MCF 10A (cell line): ENCODE results near the gene CTTNBP2. TPM values are rescaled to one million over a fixed set of nuclear protein-coding genes. Genes with fewer than 3 reads are reported as not detected.
"Not testable (repeated sequence)": the region's sequence is repeated elsewhere in the genome, so short reads cannot be mapped to it uniquely, and the experiment has no call there.

ENCODE experiments used
- BruUV-seq: library from RNA; stranded (reverse); fragments of 400-500 nt; replicated peaks from 2 replicates; lab custom pipeline; 2021; lab: Mats Ljungman, UMichigan
- CTCF ChIA-PET: fragments of 300-600 bp; sonication (Branson Sonifier 250); formaldehyde crosslinking; extraction: SDS; loops from one replicate; lab custom pipeline; 2021; ENCODE audit warnings: antibody characterized with exemption, inconsistent platforms; lab: Yijun Ruan, JAX
- POLR2A ChIA-PET: fragments of 300-600, 350-650 bp; sonication (Branson Sonifier 250); formaldehyde crosslinking; extraction: SDS; loops from one replicate; lab custom pipeline; 2020; ENCODE audit warnings: antibody characterized with exemption, inconsistent platforms; lab: Yijun Ruan, JAX
- DNase-seq: peaks from one replicate; pipeline ENCODE4 v3.0.0-alpha.2; 2018; ENCODE audit not compliant: unreplicated experiment
- H3K27ac Mint-ChIP-seq: one replicate; pipeline ENCODE4 v1.8.0; 2022; ENCODE audit warnings: mild to moderate bottlenecking, low read depth, mixed read lengths; ENCODE audit not compliant: unreplicated experiment
- H3K27me3 Mint-ChIP-seq: one replicate; pipeline ENCODE4 v1.8.0; 2022; ENCODE audit warnings: mixed read lengths; ENCODE audit not compliant: insufficient read depth, unreplicated experiment
- H3K36me3 Mint-ChIP-seq: one replicate; pipeline ENCODE4 v1.8.0; 2022; ENCODE audit warnings: mild to moderate bottlenecking, moderate library complexity, mixed read lengths; ENCODE audit not compliant: insufficient read depth, unreplicated experiment
- H3K4me1 Mint-ChIP-seq: one replicate; pipeline ENCODE4 v1.8.0; 2022; ENCODE audit warnings: mixed read lengths; ENCODE audit not compliant: insufficient read depth, unreplicated experiment
- H3K4me3 Mint-ChIP-seq: one replicate; pipeline ENCODE4 v1.8.0; 2022; ENCODE audit warnings: mild to moderate bottlenecking, moderate library complexity, mixed read lengths; ENCODE audit not compliant: unreplicated experiment
- H3K9me3 Mint-ChIP-seq: one replicate; pipeline ENCODE4 v1.8.0; 2022; ENCODE audit warnings: mixed read lengths; ENCODE audit not compliant: unreplicated experiment
- intact Hi-C: fragments of 100-400 bp; cut with micrococcal nuclease; formaldehyde crosslinking; loops from 2 replicates; pipeline ENCODE4 v1.14.1; 2022
- total RNA-seq: library from RNA; stranded (reverse); gene quantifications from 2 replicates; pipeline ENCODE4 v1.2.3, GENCODE V29; 2022
- TF ChIP-seq, protein P1 (sequence below): fragments of 200-600 bp; IDR thresholded peaks from one replicate; pipeline ENCODE4 v1.8.0; 2022; ENCODE audit warnings: antibody characterized with exemption, mild to moderate bottlenecking; ENCODE audit not compliant: unreplicated experiment

Gene CTTNBP2
- total RNA-seq, 1 experiment from 2014 or later = 0.98 TPM

DNA sequence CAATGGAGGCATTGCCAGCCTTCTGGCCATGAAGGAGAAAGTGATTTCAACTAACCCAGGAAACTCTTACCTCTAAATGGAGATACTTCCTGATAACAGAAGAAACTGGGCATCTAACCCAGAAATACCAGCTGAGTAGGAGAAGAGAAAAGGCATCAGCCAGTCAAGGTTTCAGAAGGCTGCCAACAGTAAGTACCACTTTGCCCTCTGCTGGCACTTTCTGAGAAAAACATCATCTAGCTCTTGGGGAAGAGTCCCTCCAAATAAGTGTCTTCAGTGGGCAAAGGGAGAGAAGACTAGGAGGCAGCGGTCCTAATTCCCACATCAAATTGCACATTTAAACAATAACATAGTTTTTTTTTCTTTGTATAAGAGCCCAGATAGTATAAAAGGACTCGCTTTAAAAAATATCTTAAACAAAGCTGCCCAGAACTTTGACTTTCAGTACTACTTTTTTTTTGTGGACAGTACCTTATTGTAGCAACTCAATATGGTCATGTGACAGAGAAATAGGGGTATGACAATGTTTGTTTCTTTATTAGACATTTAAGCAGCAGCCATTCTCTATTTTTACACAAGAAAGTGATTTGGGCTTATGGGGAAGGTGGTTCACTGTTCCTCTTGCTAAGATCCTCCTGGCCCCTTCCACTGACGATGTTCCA lies 157.3 kb downstream of the CTTNBP2 start:
- H3K4me1 Mint-ChIP-seq = no peaks in the 10 kb centered on the region
- no peaks in the 10 kb centered on the region for H3K36me3 Mint-ChIP-seq
- BruUV-seq = no TSS peak
- no peaks in the 10 kb centered on the region for H3K9me3 Mint-ChIP-seq
- H3K27me3 Mint-ChIP-seq = peaks cover 21% of the 10 kb centered on the region
- intact Hi-C loops = loop anchor here (1.0 kb wide), 3 partner anchors 257 to 437 kb away; no protein-coding TSS in a partner anchor
- no peak overlapping the region for H3K27ac Mint-ChIP-seq
- ChIA-PET CTCF (interaction anchor here (0.5 to 3.2 kb wide), 34 partner anchors 9 to 503 kb away, joined by 3 to 41 read pairs (median 4); no protein-coding TSS in a partner anchor), POLR2A (interaction anchor here (0.7 kb wide), 1 partner anchor 401 kb away, joined by 3 read pairs; no protein-coding TSS in a partner anchor)
- TF ChIP-seq, protein P1, sequence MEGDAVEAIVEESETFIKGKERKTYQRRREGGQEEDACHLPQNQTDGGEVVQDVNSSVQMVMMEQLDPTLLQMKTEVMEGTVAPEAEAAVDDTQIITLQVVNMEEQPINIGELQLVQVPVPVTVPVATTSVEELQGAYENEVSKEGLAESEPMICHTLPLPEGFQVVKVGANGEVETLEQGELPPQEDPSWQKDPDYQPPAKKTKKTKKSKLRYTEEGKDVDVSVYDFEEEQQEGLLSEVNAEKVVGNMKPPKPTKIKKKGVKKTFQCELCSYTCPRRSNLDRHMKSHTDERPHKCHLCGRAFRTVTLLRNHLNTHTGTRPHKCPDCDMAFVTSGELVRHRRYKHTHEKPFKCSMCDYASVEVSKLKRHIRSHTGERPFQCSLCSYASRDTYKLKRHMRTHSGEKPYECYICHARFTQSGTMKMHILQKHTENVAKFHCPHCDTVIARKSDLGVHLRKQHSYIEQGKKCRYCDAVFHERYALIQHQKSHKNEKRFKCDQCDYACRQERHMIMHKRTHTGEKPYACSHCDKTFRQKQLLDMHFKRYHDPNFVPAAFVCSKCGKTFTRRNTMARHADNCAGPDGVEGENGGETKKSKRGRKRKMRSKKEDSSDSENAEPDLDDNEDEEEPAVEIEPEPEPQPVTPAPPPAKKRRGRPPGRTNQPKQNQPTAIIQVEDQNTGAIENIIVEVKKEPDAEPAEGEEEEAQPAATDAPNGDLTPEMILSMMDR = peak; percentile 48
- no peak overlapping the region for H3K4me3 Mint-ChIP-seq
- DNase-seq = peak; percentile 62

DNA sequence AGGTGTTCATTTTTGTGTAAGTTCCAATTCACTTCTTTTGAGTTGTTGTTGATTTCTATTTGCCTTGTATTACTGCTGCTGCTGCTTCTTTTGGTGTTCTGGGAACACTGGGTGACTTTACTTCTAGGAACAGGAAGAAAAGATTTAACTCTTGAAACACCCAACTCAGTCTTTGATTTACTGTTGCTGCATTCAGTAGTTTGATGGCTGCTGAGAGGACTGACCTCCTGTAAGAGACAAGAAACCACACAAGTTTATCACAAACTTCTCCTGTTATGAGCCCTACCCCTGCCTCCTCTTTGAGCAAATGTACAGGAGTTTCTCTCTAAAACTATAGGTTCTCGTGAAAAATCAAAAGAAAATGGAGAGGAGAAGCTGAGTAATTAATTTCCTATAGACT lies 161.7 kb downstream of the CTTNBP2 start:
- TF ChIP-seq, protein P1 = no peak
- intact Hi-C loops = no loop called here
- DNase-seq = no peak
- Mint-ChIP-seq H3K27ac (no peak overlapping the region), H3K27me3 (peaks cover 21% of the 10 kb centered on the region), H3K4me3 (no peak overlapping the region), H3K36me3 (no peaks in the 10 kb centered on the region), H3K4me1 (no peaks in the 10 kb centered on the region), H3K9me3 (no peaks in the 10 kb centered on the region)
- POLR2A ChIA-PET = no interaction called here
- no TSS peak for BruUV-seq
- CTCF ChIA-PET = interaction anchor here (1.9 kb wide), 1 partner anchor 252 kb away, joined by 9 read pairs; no protein-coding TSS in a partner anchor

DNA sequence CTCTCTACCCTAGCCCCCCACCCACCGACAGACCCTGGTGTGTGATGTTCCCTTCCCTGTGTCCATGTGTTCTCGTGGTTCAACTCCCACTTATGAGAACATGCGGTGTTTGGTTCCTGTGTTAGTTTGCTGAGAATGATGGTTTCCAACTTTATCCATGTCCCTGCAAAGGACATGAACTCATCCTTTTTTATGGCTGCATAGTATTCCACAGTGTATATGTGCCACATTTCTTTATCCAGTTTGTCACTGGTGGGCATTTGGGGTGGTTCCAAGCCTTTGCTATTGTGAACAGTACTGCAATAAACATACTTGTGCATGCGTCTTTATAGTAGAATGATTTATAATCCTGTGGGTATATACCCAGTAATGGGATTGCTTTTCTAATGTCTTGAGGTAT lies 165.1 kb downstream of the CTTNBP2 start:
- intact Hi-C loops, H3K9me3 Mint-ChIP-seq, H3K4me1 Mint-ChIP-seq, H3K36me3 Mint-ChIP-seq, POLR2A ChIA-PET, H3K27me3 Mint-ChIP-seq, BruUV-seq, DNase-seq, CTCF ChIA-PET, H3K27ac Mint-ChIP-seq, H3K4me3 Mint-ChIP-seq: not testable (repeated sequence)

DNA sequence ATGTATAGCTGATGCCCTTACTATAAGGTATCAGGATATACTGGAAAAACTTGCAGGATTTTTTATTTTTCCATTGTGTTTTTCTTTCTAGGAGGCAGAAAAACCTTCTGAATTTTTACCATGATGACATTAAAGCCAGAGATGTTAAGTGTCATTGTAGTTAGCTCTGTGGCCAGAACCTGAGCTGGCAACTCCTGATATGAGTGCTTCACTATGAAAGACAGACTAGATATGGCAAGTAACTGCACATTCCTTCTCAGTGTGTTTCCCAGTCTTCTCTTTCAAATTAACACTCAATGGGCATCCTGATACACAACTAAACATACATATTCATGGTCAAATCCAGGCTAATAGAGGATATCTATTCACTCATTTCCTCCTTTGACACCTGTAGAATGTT lies 166.2 kb downstream of the CTTNBP2 start:
- ChIA-PET CTCF (no interaction called here), POLR2A (no interaction called here)
- Mint-ChIP-seq H3K4me1 (no peaks in the 10 kb centered on the region), H3K27me3 (no peaks in the 10 kb centered on the region), H3K27ac (no peak overlapping the region), H3K36me3 (no peaks in the 10 kb centered on the region), H3K9me3 (no peaks in the 10 kb centered on the region), H3K4me3 (no peak overlapping the region)
- intact Hi-C loops = no loop called here
- TF ChIP-seq, protein P1 = no peak
- DNase-seq = no peak
- no TSS peak for BruUV-seq
